22Rv1 (cell line): ENCODE data around the gene CAD.

ENCODE experiments used
- H3K27ac ChIP-seq: fragments of 450-650 bp; 2 replicates; pipeline ENCODE4 v1.5.1; 2017
- ZFX ChIP-seq: fragments of 450-650 bp; IDR thresholded peaks from 2 replicates; pipeline ENCODE4 v1.6.1; 2017; ENCODE audit warnings: antibody characterized with exemption, borderline replicate concordance
- TF ChIP-seq, protein P1 (sequence below): fragments of 450-650 bp; IDR thresholded peaks from 2 replicates; pipeline ENCODE4 v1.5.1; 2017; ENCODE audit warnings: mild to moderate bottlenecking

CAD gene

DNA sequence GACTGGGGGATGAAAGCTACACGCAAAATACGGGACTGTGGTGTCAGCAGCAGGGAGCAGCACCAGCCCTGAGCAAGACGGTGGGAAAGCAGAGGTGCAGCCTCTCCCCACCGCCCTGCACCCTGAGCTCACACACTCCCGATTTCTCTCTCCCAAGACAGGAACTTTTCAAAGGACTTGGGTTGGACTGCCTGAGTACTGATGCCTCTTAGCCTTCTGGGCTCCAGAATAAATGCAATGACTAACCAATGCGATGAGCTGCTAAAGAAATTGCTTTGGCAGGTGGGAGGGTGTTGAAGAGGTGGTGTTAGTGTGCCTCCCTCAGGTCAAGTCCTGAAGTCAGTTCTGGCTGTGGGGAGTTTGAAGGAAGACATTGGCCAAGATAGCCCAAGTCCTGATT is 74.7 kb downstream of the CAD start:
- TF ChIP-seq ZFX: no peak
- TF ChIP-seq, protein P1, sequence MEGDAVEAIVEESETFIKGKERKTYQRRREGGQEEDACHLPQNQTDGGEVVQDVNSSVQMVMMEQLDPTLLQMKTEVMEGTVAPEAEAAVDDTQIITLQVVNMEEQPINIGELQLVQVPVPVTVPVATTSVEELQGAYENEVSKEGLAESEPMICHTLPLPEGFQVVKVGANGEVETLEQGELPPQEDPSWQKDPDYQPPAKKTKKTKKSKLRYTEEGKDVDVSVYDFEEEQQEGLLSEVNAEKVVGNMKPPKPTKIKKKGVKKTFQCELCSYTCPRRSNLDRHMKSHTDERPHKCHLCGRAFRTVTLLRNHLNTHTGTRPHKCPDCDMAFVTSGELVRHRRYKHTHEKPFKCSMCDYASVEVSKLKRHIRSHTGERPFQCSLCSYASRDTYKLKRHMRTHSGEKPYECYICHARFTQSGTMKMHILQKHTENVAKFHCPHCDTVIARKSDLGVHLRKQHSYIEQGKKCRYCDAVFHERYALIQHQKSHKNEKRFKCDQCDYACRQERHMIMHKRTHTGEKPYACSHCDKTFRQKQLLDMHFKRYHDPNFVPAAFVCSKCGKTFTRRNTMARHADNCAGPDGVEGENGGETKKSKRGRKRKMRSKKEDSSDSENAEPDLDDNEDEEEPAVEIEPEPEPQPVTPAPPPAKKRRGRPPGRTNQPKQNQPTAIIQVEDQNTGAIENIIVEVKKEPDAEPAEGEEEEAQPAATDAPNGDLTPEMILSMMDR: peak; percentile 43
- no peak overlapping the region for H3K27ac ChIP-seq
